HG03039 (cell line): Measurements from ENCODE around the gene CELA2A.
"Not testable (repeated sequence)": the region's sequence is repeated elsewhere in the genome, so short reads cannot be mapped to it uniquely, and the experiment has no call there.

Source experiments
- ATAC-seq: cut with Tn5 transposase; IDR thresholded peaks from one replicate; pipeline ENCODE4 v1.9.1; 2021; ENCODE audit warnings: mild to moderate bottlenecking, moderate library complexity; ENCODE audit not compliant: unreplicated experiment

The CELA2A gene

DNA sequence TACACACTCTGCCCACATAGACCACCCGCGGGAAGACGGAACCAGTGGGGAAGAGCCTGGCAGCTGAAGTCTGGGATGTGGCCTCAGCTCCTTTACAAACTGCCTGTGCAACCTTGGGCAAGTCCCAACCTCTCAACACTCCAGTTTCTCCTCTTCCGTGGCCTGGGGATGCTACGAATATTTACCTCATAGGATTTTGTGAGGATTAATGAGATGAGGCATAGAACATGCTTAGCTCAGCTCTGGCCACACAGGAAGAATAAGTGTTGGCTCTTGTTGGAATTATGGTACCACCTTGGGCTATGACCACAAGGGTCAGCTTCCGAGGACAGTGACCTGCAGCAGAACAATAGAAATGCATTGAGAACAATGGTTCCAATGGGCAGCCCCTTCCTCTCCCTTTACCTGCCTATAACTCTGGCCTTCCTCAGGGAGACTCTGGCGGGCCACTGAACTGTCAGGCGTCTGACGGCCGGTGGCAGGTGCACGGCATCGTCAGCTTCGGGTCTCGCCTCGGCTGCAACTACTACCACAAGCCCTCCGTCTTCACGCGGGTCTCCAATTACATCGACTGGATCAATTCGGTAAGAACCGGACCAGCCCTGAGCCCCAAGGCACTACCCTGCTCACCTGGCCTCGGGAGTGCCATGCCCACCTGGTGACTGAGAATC lies 10.6 kb downstream of the CELA2A start:
- ATAC-seq = not testable (repeated sequence)

DNA sequence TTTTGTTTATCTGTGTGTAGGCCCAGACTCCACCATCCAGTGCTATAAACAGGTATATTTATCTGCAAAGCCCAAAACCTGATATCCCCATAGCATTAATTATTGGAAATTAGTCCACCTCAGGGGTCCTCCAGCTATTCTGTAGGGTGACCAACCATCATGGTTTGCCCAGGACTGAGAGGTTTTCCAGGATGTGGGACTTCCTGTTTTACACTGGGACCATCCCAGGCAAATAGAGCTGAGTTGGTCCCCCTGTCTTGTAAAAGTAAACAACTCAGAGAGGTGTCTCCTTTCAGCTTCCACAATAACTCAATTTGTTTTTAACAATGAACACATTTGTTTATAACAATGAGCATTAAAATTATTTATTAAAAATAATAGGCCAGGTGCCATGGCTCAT lies 11.6 kb downstream of the CELA2A start:
- ATAC-seq = no peak

DNA sequence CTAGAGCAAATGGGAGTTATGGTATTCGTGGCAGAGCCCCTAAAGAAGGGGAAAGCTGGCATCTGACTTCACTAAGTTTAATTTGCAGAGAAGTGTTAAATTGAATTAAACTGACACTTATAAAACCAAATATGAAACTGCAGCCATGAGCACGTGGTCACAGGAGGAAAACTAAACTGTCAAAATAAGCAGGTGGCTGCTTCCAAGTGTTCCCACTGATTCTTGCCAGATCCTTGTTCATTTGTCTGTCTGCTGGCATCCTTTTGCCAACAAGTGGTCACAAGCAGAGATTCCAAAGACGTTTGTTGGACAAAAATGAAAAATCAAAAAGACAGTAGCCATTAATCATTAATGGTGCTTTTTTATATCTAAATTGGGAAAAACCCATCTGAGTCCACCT lies 12.8 kb downstream of the CELA2A start:
- ATAC-seq = no peak

DNA sequence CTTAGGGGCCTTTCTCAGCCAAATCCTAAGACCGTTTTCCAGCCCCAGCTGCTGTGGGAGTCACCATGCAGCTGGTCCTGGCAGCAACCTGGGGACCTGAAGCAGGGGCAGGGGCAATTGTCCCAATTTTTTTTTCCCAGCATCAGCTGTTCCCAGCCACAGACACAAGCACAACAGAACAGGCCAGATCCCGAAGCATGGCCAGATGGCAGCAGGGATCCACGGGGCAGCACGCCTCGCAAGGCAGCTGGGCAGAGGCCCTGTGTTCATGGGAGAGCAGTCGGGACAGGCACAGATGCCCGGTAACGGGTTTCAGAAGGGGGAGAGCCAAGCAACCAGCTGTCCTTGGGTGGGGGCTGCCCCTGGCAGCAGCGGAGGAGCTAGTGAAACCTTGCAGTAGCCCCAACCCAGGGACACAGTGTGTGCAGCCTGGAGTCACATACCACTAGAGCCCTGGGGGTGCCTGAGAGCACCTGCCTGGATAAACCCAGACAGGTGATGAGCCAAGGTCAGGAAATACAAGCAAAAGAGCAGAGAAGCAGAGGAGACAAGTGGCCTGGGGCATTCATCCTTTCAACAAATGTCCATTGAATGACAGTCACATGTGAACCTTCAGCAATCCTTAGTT lies 13.4 kb downstream of the CELA2A start:
- ATAC-seq = not testable (repeated sequence)

DNA sequence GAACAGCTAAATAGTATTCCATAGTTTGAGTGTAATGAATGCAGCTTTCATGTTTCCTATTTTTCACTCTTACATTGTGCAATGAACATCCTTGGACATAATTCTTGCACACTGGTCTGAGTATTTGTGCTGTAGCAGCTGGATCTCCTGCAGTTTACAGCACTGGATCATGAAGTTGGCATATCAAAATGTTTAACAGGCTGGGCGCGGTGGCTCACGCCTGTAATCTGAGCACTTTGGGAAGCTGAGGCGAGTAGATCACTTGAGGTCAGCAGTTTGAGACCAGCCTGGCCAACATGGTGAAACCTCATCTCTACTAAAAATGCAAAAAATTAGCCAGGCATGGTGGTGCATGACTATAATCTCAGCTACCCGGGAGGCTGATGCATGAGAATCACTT lies 14.5 kb downstream of the CELA2A start:
- ATAC-seq = not testable (repeated sequence)

DNA sequence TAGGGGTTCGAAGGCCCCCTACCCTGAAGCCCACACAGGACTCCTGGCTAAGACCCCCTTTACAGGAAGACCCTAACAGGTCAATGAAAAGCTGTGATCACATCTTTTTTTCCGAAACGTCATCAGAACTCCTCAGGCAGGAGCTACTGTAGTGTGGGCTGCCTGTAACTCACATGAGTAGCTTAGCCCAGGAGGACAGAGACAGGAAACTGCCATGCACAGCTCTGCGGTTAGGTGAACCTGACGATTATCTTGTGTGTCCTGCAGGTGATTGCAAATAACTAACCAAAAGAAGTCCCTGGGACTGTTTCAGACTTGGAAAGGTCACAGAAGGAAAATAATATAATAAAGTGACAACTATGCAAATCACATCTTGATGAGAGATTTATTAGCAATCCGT lies 15.2 kb downstream of the CELA2A start:
- not testable (repeated sequence) for ATAC-seq

DNA sequence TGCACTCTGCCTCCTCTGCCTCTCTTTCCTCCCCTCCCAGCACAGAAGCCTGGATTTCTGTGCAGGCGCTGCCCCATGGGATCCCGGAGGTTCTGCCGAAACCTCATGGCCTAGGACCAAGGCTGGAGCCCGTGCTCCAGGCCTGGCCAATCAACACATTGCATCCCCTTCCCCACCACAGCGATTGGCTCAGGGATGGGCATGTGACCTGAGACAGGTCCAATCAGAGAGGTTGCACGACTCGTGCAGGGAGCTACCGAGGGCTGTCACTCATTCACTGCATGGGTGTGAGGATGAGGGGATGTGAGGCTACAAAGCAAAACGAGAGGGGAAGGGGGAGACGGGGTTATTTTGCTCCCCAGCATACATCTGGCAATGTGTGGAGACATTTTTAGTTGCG lies 16.1 kb downstream of the CELA2A start:
- ATAC-seq = no peak

DNA sequence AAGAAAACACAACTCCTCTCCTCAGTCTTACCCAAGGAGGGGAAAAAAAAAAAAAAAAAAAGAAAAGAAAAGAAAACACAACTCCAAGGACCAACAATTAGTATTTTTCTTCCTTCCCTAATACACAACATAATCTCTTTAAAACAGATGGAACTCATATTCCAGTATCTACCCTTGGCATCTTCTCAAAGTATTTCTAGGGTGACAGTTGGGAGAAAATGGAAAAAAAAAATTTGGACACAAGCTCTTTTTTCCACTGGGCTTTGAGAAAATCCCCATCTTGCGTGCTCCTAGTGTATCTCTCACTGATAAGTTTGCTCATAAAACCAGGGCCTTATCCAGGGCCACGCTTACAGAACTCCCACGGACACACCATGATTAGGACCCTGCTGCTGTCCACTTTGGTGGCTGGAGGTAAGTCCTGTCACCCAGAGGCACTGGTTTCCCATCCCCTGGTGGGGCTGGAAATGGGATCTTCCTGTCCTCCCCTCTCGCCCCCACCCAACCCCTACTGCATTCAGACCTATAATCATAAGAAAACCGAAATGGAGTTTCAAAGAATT lies 19.3 kb downstream of the CELA2A start, which contains the start of gene CELA2B:
Gene CELA2B (plus strand): TSS at position 353 of the 563 bp plus-strand sequence. CDS start 22 bp downstream, at position 375.
- ATAC-seq = no peak

DNA sequence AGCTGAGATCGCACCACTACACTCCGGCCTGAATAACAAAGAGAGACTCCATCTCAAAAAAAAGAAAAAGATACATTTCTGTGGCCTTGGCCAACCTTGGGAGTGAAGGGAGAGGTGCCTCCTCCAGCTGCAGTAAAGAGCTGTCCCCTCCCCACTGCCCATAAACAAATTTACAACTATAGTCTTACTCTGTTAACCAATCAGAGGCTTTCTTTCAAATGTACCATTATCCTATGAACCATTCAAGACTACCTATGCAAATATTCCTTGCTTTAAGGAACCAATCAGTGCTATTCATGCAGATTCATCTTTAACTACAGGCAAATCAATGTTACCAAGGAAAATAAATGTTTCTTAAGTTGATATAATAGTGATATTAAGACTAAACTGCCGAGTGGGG lies 20.4 kb downstream of the CELA2A start:
- no peak for ATAC-seq

DNA sequence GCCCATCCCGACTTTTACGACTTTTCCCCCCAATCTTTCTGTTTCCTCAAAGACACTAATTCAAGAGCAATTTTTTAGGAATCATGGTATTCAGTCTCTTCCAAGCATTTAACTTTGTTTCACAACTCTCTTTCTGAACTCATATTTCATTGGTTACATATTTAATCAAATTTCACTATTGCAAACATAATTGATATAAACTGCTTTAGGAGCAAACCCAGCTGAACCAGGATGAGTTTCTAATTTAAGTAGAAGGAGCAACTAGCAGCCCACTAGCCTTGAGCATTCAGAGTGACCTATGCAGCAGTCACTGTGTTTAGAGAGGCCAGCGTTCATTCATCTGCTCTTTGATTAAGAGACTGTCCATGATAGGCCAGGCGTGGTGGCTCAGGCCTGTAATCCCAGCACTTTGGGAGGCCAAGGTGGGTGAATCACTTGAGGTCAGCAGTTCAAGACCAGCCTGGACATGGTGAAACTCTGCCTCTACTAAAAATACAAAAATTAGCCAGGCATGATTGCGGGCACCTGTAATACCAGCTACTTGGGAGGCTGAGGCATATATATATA lies 21.2 kb downstream of the CELA2A start:
- no peak for ATAC-seq

DNA sequence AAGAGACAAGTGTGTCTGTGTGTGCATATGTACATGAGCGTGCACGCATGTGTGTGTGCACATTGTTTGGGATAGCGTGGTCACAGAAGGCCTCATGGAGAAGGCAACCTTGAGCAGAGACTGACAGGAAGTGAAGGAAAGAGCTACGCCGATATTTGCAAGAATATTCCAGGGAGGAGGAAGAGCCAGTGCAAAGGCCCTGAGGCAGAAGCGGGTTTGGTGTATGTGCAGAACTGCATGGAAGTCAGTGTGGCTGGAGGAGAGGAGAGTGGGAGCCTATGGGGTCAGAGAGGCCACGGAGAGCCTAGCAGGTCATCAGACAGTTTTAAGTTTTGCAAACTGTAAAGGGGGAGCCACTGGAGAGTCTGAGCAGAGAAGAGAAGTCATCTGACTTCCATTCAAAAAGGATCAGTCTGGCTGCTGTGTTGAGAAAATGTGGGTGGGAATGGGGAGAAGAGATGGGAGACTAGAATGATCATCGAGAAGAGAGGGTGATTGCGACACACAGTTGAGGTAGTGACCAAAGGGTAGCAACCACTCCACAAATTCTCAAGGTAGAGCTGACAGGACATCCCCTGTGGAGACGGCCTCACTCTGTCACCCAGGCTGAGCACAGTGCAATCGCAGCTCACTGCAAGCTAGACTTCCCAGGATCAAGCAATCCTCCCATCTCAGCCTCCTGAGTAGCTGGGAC lies 23.3 kb downstream of the CELA2A start:
- no peak for ATAC-seq

DNA sequence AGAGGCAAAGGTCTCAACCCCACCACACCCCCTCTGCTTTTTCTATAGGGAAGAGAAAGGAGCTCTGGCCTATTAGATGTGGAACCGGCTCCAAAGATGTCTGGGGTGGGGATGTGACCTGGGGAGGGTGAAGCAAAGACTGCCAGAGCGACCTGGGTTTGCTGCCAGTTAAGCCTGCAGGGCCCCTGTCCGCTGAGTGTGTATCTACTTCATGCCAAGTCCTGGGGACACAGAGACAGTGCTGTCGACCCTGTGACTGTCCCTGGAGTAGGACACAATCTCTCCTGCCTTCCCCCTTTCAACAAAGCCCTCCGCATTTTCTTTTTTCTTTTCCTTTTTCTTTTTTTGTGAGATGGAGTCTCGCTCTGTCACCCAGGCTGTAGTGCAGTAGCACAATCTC lies 25.9 kb downstream of the CELA2A start:
- ATAC-seq = not testable (repeated sequence)

DNA sequence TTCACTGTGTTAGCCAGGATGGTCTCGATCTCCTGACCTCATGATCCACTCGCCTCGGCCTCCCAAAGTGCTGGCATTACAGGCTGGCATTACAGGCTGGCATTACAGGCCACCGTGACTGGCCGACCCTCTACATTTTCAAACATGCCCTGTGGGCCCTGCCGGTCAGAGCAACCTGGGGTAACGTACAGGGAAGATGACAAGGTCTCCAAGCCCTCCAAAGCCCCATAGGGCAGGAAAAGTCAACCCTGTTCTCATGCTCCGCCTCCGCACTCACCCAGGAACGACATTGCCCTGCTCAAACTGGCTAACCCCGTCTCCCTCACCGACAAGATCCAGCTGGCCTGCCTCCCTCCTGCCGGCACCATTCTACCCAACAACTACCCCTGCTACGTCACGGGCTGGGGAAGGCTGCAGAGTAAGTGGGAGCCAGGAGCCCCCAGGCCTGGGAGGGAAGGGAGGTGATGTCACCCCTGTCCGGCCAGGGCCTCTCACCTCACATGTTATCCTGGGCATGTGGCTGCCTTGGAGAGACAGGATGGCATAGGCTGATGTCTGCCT lies 26.5 kb downstream of the CELA2A start:
- ATAC-seq = not testable (repeated sequence)

DNA sequence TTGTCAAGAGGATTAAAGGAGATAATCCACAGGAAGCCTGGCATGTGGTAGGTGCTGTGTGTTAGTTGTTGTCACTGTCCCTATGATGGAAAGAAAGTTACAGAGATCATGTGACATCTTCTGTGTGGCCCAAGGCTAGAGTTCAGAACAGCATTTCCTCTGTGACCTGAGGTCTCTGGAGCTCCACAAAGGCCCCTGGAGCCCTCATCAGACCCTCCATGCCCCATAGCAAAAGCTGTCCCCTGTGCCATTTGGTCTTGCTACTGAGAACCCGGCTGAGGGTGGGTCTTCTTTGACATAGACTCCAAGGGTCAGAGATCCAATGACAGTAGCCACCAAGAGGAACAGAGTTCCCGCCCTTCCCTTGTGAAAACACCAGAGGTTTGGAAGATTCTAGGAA lies 27.4 kb downstream of the CELA2A start:
- no peak for ATAC-seq

DNA sequence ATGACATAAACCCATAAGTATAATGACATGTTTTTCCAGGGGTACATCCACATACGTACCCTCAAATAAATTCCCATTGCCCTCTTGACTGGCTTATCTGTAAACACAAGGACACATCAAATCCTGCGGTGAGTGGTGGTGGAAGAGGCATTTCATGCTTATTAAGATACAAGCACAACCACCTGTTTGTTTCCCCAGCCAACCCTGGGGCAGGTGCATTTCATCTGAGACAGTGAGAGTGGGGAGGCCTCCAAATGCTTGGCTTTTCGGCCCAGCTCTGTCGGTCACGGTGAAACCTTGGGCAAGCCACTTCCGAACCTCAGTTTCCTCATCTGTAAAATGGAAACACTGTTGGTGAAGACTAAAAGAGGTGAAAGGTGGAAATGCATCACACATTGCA lies 27.9 kb downstream of the CELA2A start:
- ATAC-seq = not testable (repeated sequence)

DNA sequence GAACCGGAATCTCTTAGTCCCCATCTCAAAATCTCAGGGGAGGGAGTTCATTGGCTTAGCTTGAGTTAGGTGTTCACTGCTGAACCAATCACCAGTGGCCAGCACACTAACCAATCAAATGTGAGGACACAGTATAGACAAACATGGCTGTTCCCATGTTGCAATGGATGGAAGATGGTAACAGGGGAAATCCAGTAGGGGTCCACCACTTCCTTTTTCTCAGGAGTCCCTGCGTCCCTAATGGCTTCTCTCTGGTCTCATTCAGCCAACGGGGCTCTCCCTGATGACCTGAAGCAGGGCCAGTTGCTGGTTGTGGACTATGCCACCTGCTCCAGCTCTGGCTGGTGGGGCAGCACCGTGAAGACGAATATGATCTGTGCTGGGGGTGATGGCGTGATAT lies 29.1 kb downstream of the CELA2A start:
- ATAC-seq = no peak

DNA sequence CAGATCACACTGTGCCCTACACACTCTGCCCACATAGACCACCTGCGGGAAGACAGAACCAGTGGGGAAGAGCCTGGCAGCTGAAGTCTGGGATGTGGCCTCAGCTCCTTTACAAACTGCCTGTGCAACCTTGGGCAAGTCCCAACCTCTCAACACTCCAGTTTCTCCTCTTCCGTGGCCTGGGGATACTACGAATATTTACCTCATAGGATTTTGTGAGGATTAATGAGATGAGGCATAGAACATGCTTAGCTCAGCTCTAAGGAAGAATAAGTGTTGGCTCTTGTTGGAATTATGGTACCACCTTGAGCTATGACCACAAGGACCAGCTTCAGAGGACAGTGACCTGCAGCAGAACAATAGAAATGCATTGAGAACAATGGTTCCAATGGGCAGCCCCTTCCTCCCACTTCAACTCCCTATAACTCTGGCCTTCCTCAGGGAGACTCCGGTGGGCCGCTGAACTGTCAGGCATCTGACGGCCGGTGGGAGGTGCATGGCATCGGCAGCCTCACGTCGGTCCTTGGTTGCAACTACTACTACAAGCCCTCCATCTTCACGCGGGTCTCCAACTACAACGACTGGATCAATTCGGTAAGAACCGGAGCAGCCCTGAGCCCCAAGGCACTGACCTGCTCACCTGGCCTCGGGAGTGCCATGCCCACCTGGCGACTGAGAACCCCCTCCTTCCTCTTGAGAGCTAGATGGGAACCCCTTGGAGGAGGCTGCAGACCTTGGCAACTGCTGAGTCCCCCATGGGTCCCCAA lies 30.5 kb downstream of the CELA2A start:
- not testable (repeated sequence) for ATAC-seq

DNA sequence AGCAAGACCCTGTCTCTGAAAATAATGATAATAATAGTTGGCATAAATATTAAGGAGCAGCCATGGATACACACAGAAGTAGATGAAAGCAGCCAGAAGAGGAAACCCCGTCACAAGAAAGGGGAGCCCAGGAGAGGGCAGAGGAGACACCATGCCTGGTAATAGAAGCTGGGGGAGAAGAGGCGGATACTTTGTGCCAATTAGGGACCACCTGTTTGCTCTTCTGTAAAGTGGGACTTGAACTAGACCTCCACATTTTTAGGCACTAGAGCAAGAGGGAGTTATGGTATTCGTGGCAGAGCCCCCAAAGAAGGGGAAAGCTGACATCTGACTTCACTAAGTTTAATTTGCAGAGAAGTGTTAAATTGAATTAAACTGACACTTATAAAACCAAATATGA lies 31.8 kb downstream of the CELA2A start:
- no peak for ATAC-seq

DNA sequence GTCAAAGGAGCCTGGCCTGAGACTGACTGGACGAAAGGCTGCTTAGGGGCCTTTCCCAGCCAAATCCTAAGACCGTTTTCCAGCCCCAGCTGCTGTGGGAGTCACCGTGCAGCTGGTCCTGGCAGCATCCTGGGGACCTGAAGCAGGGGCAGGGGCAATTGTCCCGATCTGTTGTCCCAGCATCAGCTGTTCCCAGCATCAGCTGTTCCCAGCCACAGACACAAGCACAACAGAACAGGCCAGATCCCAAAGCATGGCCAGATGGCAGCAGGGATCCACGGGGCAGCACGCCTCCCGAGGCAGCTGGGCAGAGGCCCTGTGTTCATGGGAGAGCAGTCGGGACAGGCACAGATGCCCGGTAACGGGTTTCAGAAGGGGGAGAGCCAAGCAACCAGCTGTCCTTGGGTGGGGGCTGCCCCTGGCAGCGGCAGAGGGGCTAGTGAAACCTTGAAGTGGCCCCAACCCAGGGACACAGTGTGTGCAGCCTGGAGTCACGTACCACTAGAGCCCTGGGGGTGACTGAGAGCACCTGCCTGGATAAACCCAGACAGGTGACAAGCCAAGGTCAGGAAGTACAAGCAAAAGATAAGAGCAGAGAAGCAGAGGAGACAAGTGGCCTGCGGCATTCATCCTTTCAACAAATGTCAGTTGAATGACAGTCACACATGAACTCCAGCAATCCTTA lies 32.7 kb downstream of the CELA2A start:
- ATAC-seq = no peak

DNA sequence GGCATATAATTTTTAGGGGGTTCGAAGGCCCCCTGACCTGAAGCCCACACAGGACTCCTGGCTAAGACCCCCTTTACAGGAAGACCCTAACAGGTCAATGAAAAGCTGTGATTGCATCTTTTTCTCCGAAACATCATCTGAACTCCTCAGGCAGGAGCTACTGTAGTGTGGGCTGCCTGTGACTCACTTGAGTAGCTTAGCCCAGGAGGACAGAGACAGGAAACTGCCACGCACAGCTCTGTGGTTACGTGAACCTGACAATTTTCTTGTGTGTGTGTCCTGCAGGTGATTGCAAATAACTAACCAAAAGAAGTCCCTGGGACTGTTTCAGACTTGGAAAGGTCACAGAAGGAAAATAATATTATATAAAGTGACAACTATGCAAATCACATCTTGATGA lies 34.5 kb downstream of the CELA2A start:
- not testable (repeated sequence) for ATAC-seq
